HG03469 (cell line): ENCODE results near the gene FOXP1.

ENCODE experiments used
- ATAC-seq: cut with Tn5 transposase; IDR thresholded peaks from one replicate; pipeline ENCODE4 v1.9.1; 2021; ENCODE audit warnings: mild to moderate bottlenecking, moderate library complexity, moderate number of reproducible peaks; ENCODE audit not compliant: unreplicated experiment

FOXP1 gene

GRCh38 chr3:71565316-71565715 lies 18.2 kb downstream of the FOXP1 start:
- no peak for ATAC-seq

GRCh38 chr3:71564361-71564760 lies 19.2 kb downstream of the FOXP1 start:
- ATAC-seq: peak; percentile 27

- ATAC-seq: peak; percentile 83
Observed at GRCh38 chr3:71563827-71564226, 19.7 kb downstream of the FOXP1 start.

GRCh38 chr3:71562938-71563337 lies 20.6 kb downstream of the FOXP1 start:
- no peak for ATAC-seq

GRCh38 chr3:71560665-71561064 lies 22.9 kb downstream of the FOXP1 start:
- no peak for ATAC-seq

- ATAC-seq: no peak
Observed at GRCh38 chr3:71559578-71560162, 23.9 kb downstream of the FOXP1 start.

GRCh38 chr3:71559021-71559420 lies 24.5 kb downstream of the FOXP1 start:
- no peak for ATAC-seq

GRCh38 chr3:71554649-71555048 lies 28.9 kb downstream of the FOXP1 start:
- ATAC-seq: no peak

GRCh38 chr3:71551311-71551919 lies 32.1 kb downstream of the FOXP1 start:
- no peak for ATAC-seq

GRCh38 chr3:71549951-71550350 lies 33.6 kb downstream of the FOXP1 start:
- ATAC-seq: no peak

- peak; percentile 76 for ATAC-seq
Observed at GRCh38 chr3:71548705-71549384, 34.7 kb downstream of the FOXP1 start.

- no peak for ATAC-seq
Observed at GRCh38 chr3:71547249-71548198, 36.0 kb downstream of the FOXP1 start.

GRCh38 chr3:71546821-71547220 lies 36.7 kb downstream of the FOXP1 start:
- no peak for ATAC-seq

- no peak for ATAC-seq
Observed at GRCh38 chr3:71545330-71545729, 38.2 kb downstream of the FOXP1 start.

GRCh38 chr3:71543371-71544016 lies 40.0 kb downstream of the FOXP1 start:
- ATAC-seq: no peak

- ATAC-seq: no peak
Observed at GRCh38 chr3:71542521-71543370, 40.8 kb downstream of the FOXP1 start.

GRCh38 chr3:71541313-71541712 lies 42.2 kb downstream of the FOXP1 start:
- ATAC-seq: no peak

GRCh38 chr3:71537211-71537611 lies 46.3 kb downstream of the FOXP1 start:
- ATAC-seq: no peak

GRCh38 chr3:71536376-71536965 lies 47.1 kb downstream of the FOXP1 start:
- no peak for ATAC-seq
